ENCODE measurements around the gene SCARB1. TPM values are rescaled to one million over a fixed set of nuclear protein-coding genes. Genes with fewer than 3 reads are reported as not detected.
"Not testable (repeated sequence)": the region's sequence is repeated elsewhere in the genome, so short reads cannot be mapped to it uniquely, and the experiment has no call there.

Gene SCARB1
- total RNA-seq, 2 donors from 2014 or later: 33.0 to 36.2 TPM

- H3K4me3 ChIP-seq (ENCODE audit: low read length): no peak overlapping the region
- Mint-ChIP-seq H3K36me3 (ENCODE audit: low read depth) (no peaks in the 10 kb centered on the region), H3K4me1 (peaks cover 7% of the 10 kb centered on the region), H3K9me3 (no peaks in the 10 kb centered on the region), H3K27me3 (ENCODE audit: insufficient read depth) (no peaks in the 10 kb centered on the region), H3K4me3 (no peak overlapping the region), H3K27ac (peak overlapping the region; percentile 2)
- peak; percentile 86 for DNase-seq
- no peak overlapping the region for H3K27ac ChIP-seq (ENCODE audit: low read depth, low read length)
- no peak overlapping the region for H3K9ac ChIP-seq (ENCODE audit: extremely low read depth, low read length, poor library complexity, severe bottlenecking)
- no peaks in the 10 kb centered on the region for H3K9me3 ChIP-seq (ENCODE audit: control insufficient read depth, low read length)
- TF ChIP-seq, protein P1, sequence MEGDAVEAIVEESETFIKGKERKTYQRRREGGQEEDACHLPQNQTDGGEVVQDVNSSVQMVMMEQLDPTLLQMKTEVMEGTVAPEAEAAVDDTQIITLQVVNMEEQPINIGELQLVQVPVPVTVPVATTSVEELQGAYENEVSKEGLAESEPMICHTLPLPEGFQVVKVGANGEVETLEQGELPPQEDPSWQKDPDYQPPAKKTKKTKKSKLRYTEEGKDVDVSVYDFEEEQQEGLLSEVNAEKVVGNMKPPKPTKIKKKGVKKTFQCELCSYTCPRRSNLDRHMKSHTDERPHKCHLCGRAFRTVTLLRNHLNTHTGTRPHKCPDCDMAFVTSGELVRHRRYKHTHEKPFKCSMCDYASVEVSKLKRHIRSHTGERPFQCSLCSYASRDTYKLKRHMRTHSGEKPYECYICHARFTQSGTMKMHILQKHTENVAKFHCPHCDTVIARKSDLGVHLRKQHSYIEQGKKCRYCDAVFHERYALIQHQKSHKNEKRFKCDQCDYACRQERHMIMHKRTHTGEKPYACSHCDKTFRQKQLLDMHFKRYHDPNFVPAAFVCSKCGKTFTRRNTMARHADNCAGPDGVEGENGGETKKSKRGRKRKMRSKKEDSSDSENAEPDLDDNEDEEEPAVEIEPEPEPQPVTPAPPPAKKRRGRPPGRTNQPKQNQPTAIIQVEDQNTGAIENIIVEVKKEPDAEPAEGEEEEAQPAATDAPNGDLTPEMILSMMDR (conservative IDR thresholded peaks at IDR 0.05): no peak
- no peaks in the 10 kb centered on the region for H3K4me1 ChIP-seq (ENCODE audit: control insufficient read depth, insufficient read depth, low read length)
- WGBS, 2 experiments (ENCODE audit: insufficient coverage in 1 of 2, insufficient read length in 1 of 2): 49 to 56% methylated on average over 14 to 15 of the region's 15 CpGs
- no peaks in the 10 kb centered on the region for H3K27me3 ChIP-seq (ENCODE audit: control insufficient read depth, insufficient read depth, low read length, poor library complexity, severe bottlenecking)
- no peaks in the 10 kb centered on the region for H3K36me3 ChIP-seq (ENCODE audit: control insufficient read depth, insufficient read depth, low read length)
Measured at GRCh38 chr12:124904306-124905098, 40.8 kb upstream of the SCARB1 start.

DNA sequence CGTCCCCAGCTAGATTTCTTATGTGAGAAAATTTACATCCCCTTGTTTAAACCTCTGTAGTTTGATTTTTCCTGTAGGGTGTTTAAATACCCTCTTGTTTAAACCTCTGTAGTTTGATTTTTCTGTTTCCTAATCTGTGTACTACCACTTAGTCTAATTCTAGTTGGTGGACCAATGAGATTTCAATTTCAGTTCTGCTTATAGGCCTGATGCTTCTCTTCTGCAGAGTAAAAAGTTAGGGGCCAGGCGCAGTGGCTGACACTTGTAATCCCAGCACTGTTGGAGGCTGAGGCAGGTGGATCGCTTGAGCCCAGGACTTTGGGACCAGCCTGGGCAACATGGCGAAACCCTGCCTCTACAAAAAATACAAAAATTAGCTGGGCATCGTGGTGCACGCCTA, 39.3 kb upstream of the SCARB1 start:
- Histone ChIP-seq H3K27ac (ENCODE audit: low read depth, low read length) (no peak overlapping the region), H3K36me3 (ENCODE audit: control insufficient read depth, insufficient read depth, low read length) (no peaks in the 10 kb centered on the region), H3K9ac (ENCODE audit: extremely low read depth, low read length, poor library complexity, severe bottlenecking) (no peak overlapping the region), H3K27me3 (ENCODE audit: control insufficient read depth, insufficient read depth, low read length, poor library complexity, severe bottlenecking) (no peaks in the 10 kb centered on the region), H3K4me1 (ENCODE audit: control insufficient read depth, insufficient read depth, low read length) (no peaks in the 10 kb centered on the region), H3K4me3 (ENCODE audit: low read length) (no peak overlapping the region), H3K9me3 (ENCODE audit: control insufficient read depth, low read length) (no peaks in the 10 kb centered on the region)
- Mint-ChIP-seq H3K4me3 (no peak overlapping the region), H3K27ac (no peak overlapping the region), H3K36me3 (ENCODE audit: low read depth) (no peaks in the 10 kb centered on the region), H3K4me1 (peaks cover 7% of the 10 kb centered on the region), H3K27me3 (ENCODE audit: insufficient read depth) (no peaks in the 10 kb centered on the region), H3K9me3 (no peaks in the 10 kb centered on the region)
- DNase-seq: no peak
- 93 to 98% methylated on average over 6 of the region's 6 CpGs for WGBS, 2 experiments (ENCODE audit: insufficient coverage in 1 of 2, insufficient read length in 1 of 2)
- TF ChIP-seq, protein P1 (conservative IDR thresholded peaks at IDR 0.05): no peak

DNA sequence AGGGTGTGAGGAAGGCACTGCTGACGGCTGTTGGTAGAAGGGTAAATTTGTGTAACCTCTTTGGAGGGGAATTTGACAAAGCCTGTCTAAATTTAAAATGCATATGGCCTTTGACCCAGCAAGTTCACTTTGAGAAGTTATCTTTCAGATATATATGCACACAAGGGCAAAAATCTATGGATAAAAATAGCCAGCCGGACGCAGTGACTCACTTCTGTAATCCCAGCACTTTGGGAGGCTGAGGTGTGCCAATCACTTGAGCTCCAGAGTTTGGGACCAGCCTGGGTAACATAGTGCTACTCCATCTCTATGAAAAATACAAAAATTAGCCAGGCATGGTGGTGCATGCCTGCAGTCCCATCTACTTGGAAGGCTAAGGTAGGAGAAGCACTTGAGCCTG, 37.3 kb upstream of the SCARB1 start:
- no peak overlapping the region for H3K27ac ChIP-seq (ENCODE audit: low read depth, low read length)
- H3K9me3 ChIP-seq (ENCODE audit: control insufficient read depth, low read length): peaks cover 4% of the 10 kb centered on the region
- no peaks in the 10 kb centered on the region for H3K27me3 Mint-ChIP-seq (ENCODE audit: insufficient read depth)
- H3K27me3 ChIP-seq (ENCODE audit: control insufficient read depth, insufficient read depth, low read length, poor library complexity, severe bottlenecking): no peaks in the 10 kb centered on the region
- no peak overlapping the region for H3K4me3 ChIP-seq (ENCODE audit: low read length)
- H3K9ac ChIP-seq (ENCODE audit: extremely low read depth, low read length, poor library complexity, severe bottlenecking): no peak overlapping the region
- no peaks in the 10 kb centered on the region for H3K36me3 Mint-ChIP-seq (ENCODE audit: low read depth)
- H3K9me3 Mint-ChIP-seq: peaks cover 4% of the 10 kb centered on the region
- DNase-seq: no peak
- H3K4me1 Mint-ChIP-seq: peaks cover 3% of the 10 kb centered on the region
- H3K4me3 Mint-ChIP-seq: no peak overlapping the region
- H3K4me1 ChIP-seq (ENCODE audit: control insufficient read depth, insufficient read depth, low read length): no peaks in the 10 kb centered on the region
- WGBS, 2 experiments (ENCODE audit: insufficient coverage in 1 of 2, insufficient read length in 1 of 2): 44 to 65% methylated on average over 2 to 3 of the region's 3 CpGs
- no peaks in the 10 kb centered on the region for H3K36me3 ChIP-seq (ENCODE audit: control insufficient read depth, insufficient read depth, low read length)
- TF ChIP-seq, protein P1 (conservative IDR thresholded peaks at IDR 0.05): no peak
- H3K27ac Mint-ChIP-seq: no peak overlapping the region

DNA sequence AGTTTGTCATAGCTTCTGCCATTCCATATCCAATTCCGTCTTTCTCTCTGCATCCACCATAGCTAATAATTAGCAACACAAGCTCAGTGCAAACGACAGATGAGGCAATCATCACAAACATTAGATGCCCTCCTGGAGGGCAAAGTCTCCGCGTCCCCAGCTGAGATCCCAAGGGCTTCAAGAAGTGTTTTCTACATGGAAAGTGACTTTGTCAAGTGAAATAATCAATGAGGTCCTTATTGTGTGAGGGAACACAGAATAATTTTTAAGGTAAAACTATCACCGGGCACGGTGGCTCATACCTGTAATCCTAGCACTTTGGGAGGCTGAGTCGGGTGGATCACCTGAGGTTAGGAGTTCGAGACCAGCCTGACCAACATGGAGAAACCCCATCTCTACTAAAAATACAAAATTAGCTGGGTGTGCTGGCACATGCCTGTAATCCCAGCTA, 36.7 kb upstream of the SCARB1 start:
- not testable (repeated sequence) for H3K4me1 ChIP-seq (ENCODE audit: control insufficient read depth, insufficient read depth, low read length); H3K9ac ChIP-seq (ENCODE audit: extremely low read depth, low read length, poor library complexity, severe bottlenecking); H3K4me3 ChIP-seq (ENCODE audit: low read length); H3K27ac ChIP-seq (ENCODE audit: low read depth, low read length); H3K27ac Mint-ChIP-seq; H3K9me3 Mint-ChIP-seq; DNase-seq; H3K36me3 ChIP-seq (ENCODE audit: control insufficient read depth, insufficient read depth, low read length); H3K9me3 ChIP-seq (ENCODE audit: control insufficient read depth, low read length); H3K4me3 Mint-ChIP-seq; H3K4me1 Mint-ChIP-seq; H3K27me3 ChIP-seq (ENCODE audit: control insufficient read depth, insufficient read depth, low read length, poor library complexity, severe bottlenecking); H3K36me3 Mint-ChIP-seq (ENCODE audit: low read depth); H3K27me3 Mint-ChIP-seq (ENCODE audit: insufficient read depth)
- 89 to 91% methylated on average over 7 to 8 of the region's 8 CpGs for WGBS, 2 experiments (ENCODE audit: insufficient coverage in 1 of 2, insufficient read length in 1 of 2)

Data from endodermal cell (in vitro differentiated cells).